ENCODE data around the gene TRPV3.
"Not testable (repeated sequence)": the region's sequence is repeated elsewhere in the genome, so short reads cannot be mapped to it uniquely, and the experiment has no call there.

The TRPV3 gene

DNA sequence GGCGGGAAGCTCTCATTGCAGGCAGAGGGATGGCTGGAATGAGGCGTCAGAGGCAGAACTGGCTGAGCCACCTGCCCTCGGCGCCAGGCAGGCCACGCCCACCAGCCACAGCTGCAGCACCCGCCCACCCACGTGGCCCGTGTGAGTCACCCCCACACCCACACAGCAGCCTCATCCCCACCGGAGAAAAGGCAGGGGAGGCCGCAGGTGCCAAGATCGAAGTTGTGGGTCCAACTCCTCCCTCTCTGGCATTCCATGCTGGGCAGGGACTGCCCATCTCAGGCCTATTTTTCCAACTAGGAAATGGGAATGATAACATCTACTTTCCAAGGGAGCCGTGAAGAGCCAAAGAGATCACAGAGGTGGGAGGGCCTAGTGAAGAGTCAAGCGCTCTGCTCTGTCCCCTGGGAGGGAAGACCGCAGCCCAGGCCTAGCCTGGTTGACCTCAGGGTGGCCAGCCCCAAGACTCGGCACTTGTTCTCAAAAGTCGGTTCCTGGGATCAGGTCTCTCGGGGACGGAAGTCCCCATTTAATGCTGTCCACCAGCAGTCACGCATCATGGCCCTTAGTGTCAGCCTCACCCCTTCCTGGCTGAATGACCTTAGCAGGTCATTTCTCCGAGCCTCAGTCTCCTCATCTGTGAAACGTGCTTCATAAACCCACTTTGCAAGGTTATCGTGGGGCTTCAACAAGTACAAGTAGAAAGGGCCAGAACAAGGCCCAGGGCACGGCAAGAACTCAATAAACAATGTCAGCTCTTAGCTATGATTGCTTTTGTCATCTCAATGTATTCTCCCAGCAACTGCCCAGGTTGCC lies at the start of gene TRPV3:
TRPV3 (minus strand) TSS at position 45 of the 816 bp plus-strand sequence. CDS start 2,962 bp downstream, outside the sequence.
- DNase-seq, result peak; percentile 89

DNA sequence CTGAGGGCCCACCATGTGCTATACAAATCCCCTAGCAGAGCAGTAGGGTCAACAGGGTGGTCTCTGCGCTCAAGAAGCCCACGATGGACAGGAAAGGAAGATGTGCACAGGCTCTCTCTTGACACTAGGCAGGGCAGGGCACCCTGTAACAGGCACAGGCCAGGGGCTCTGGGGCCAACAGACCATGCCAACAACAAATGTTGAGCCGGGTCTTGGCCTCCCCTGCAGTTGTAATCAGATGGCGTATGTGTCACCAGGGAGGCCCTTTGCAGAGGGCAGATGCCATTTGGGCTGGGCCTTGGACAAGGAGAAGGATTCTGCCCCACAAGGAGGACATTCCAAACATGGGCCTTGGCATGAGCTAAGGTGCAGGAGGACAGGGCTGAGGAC lies 46.3 kb upstream of the TRPV3 start:
- no peak for DNase-seq

- no peak for DNase-seq
Measured at GRCh38 chr17:3603119-3603869, 45.7 kb upstream of the TRPV3 start.

DNA sequence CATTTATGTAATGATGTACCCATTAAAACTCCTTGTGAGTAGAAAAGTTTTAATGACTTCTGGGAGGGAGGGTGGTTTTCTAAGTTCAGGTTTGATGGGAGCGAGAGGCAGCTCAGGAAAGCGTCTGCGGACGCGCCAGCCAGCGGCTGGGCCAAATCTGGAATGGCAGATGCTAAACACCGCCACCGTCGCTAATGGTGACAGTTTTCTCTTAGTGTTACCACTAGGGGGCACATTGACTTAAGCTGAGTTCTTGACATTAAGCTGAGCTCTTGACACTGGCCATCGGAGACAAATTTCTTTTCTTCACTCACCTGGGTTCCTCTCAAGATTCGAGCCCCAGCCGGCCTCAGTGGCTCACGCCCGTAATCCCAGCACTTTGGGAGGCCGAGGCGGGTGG lies 44.9 kb upstream of the TRPV3 start:
- no peak for DNase-seq

DNA sequence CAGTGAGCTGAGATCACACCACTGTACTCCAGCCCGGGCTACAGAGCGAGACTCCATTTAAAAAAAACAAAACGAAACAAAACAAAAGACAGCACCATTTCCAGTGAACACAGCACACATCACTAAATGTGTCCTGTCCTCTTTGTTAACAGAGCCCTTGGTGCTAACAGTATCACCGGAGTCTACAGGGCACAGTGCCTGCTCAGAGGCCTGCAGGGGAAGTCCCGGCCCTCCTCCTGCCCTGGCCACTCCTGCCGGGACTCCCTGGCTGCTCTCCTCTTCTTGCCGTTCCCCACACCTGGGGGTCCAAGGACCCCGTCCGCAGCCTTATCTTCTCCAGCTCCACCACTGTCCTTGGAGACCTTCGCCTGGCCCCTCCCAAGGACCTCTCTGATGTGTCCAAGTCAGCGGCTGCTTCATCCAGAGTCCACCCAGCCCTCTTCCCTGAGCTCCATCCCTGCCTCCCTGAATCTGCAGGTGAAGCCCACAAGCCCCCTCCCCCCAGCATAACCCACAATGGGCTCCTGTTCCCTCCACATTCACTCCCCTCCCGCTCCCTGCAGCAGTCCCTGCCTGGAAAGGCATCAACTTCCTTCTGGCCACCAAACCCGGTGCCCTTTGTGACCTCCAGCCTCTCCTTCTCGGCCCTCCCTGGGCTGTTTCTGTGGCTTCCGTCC lies 43.1 kb upstream of the TRPV3 start:
- no peak for DNase-seq

DNA sequence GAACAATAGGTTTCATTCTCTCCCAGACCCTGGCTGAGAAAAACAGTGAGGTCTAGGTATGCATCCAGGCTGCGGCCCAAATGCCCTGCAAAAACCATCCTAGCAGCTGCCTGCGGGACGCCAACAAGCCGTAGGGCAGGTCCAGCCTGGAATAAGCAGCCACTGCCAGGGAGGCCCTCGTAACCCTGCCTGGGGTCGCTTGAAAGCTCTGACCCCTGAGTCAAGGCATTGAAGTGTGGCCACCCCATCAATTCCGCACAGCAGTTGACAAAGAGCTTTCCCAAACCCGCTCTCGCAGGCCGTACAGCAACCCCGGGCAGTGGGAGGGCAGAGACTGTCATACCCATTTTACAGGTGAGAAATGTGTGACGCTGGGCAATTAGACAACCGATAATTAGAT lies 40.5 kb upstream of the TRPV3 start:
- DNase-seq, result no peak

DNA sequence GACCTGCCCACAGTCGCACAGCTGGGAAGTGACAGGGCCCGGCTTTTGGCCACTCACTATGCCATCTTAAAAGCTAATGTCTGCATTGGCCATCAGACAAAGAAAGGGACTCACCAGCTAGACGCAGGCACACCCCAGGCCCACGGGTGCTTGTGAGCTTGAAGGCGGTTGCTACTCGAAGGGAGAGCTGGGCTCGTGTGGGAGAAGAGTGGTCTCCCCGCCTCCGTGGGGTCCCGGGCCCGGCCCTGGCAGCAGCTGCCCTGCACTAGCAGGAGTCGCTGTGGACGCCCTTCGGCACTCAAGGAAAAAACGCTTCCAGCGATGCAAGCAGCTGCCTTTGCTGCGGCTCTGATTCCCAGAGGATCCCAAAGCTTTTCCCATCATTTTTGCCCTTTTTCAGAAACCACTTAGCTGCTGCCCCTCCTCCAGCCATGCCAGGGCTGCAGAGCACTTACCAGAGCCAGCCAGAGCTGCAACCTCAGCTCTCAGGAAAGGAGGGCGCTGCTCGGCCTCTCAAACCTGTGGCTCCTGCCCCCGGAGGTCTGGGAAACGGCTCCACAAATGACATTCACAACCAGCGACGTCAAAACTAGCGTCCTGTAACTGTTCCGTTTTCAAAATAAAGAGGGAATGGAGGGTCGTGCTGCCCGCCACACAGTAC lies 39.3 kb upstream of the TRPV3 start:
- no peak for DNase-seq

DNA sequence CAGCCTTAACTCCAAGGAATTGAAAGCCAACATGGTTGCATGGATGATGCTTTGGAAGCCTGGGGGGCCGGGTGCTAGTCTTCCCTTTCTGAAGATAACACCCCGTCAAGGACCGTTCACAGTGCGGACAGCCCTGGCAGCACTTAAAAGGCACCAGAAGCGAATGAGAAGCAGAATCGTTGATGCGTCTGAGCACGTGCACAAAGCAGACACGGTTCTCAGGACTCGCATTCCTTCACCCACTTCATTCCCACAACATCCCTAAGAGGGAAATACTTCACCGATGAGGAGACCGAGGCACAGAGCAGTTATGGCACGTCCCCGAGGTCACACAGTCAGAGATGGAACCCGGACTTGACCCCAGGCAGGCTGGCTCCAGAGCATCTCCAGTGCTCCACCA lies 37.4 kb upstream of the TRPV3 start:
- no peak for DNase-seq

GRCh38 chr17:3594051-3594800 lies 36.6 kb upstream of the TRPV3 start:
- DNase-seq, result no peak

GRCh38 chr17:3593384-3593783 lies 35.8 kb upstream of the TRPV3 start:
- no peak for DNase-seq

GRCh38 chr17:3592216-3592860 lies 34.7 kb upstream of the TRPV3 start:
- DNase-seq, result no peak

DNA sequence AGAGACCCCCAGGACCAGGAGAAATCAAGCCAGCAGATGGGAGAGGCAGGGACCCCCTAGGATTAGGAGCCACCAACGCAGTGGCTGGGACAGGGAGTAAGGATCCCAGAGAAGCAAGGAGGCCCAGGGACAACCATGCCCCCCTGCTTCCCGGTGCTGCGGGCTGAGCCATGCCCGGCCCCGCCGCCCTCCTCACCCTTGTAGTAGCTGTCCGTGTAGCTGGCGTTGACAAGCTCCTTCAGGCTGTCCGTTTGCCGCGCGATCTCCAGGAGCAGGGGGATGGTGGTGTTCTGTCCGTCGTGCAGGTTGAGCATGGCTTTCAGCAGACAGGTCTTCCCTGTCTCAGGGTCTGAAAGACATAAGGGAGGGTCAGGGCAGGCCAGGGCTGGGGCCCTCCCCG lies 33.2 kb upstream of the TRPV3 start:
- no peak for DNase-seq

DNA sequence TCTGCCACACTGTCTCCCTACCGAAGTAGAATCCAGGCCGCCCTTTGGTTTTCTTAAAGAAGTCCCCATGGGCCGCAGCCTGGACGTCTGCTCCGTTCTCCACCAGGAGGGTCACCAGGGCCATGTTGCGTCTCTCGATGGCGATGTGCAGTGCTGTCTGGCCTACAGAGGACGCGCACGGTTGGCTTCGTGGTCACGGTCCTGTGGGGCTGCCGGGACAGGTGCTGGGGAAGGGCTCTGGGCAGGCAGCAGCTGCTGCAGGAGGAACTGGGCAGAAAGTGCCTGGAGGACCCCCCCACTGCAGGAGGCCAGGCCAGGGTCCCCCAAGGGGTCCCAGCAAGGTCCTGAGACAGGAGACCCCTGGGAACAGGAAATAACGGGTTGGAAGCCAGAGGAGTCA lies 32.6 kb upstream of the TRPV3 start:
- DNase-seq, result no peak

DNA sequence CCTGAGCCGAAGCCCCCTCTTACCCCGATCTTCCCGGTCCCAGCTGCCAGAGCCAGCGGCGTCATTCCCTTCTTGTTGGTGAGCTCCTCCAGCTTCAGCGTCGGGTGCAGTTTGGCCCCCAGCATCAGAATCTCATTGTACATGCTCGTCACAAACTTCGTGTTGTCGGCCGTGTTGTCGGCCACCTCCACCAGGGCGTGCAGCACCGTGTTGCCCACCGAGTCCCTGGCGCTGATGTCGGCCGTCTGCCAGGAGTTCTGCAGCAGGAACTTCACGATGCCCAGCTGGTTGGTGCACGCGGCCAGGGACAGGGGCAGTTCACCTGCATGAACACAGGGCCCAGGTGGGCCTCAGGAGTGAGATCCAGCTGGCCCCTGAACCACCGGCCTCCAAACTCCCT lies 32.2 kb upstream of the TRPV3 start:
- DNase-seq, result no peak

DNA sequence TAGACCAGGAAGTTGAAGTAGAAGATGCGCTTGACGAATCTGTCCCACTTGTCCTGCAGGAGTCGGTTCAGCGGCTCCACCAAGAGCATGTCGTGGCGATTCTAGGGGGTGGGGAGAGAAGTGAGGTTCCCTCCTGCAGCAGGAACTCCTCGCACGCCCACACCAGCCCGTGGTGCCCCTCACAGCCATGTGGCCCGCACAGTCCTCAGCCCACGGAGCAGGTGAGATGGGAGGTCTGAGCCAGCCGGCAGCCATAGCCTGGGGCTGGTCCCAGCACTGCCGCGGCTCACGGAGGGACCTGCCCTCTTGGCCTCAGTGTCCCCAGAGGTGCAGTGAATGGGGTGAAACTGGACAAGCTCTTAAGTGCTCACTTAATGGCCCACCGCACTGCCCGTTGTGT lies 28.2 kb upstream of the TRPV3 start:
- DNase-seq, result no peak

- DNase-seq, result no peak
Measured at GRCh38 chr17:3583456-3583855, 25.8 kb upstream of the TRPV3 start.

DNA sequence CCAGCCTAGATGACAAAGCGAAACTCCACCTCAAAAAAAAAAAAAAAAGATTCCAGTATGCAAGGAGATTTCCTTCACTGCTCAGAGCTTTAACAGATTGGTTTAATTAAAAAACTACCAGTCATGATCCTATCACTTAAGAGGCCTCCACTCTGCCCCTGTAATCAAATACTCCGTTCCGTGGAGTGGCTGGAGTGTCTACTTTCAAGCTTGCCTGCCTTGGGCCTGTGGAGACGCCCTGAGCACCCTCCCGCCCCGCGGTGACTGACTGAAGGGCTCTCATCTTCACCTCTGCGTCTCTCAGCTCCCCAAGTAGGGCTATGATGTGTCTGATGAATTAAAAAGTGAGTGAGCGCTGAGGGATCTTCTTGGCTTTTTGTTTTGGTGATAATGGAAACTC lies 25.3 kb upstream of the TRPV3 start:
- no peak for DNase-seq

DNA sequence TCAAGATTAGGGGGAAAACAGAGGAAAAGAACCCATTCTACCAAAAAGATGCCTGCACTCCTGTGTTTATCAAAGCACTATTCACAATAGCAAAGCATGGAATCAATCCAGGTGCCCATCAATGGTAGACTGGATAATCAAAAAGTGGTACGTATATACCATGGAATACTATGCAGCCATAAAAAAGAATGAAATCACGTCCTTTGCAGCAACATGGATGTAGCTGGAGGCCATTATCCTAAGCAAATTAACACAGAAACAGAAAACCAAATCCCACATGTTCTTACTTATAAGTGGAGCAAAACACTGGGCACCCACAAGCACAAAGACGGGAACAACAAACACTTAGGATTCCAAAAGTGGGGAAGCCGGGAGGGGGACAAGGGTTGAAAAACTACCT lies 21.1 kb upstream of the TRPV3 start:
- not testable (repeated sequence) for DNase-seq

- DNase-seq, result no peak
Measured at GRCh38 chr17:3576970-3577369, 19.4 kb upstream of the TRPV3 start.

GRCh38 chr17:3575511-3575910 lies 17.9 kb upstream of the TRPV3 start:
- DNase-seq, result no peak

DNA sequence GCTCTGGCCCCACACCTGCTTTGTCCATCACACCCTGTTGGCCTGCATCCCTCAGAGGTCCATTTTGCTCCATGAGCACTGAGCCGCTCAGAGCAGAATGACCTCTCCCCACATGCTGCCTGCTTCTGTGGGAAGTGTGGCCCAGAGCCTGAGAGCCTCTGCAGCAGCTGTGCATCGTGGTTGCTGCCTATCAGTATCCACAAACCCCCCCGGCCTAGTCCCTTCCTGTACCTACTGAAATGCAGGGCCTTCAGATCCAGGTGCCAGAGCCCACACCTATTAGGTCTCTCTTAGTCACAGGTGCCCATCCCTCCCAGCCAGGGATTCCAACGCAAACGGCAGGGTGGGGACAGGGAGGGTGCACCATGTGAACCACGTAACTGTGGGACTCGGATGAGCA lies 16.6 kb upstream of the TRPV3 start:
- no peak for DNase-seq

Measured in activated effector memory CD4-positive, alpha-beta T cell treated with anti-CD3 and anti-CD28 coated beads, Interleukin-2, amount 50 U/mL, for 16 hours (primary cell).